ENCODE data around the gene ARHGDIB.

Gene ARHGDIB

GRCh38 chr12:14953752-14954151, 7.6 kb downstream of the ARHGDIB start:
- H3K36me3 Mint-ChIP-seq = peaks cover 95% of the 10 kb centered on the region
- DNase-seq (ENCODE audit: low spot score in 2 of 2) (no peak), ATAC-seq (no peak)

DNA sequence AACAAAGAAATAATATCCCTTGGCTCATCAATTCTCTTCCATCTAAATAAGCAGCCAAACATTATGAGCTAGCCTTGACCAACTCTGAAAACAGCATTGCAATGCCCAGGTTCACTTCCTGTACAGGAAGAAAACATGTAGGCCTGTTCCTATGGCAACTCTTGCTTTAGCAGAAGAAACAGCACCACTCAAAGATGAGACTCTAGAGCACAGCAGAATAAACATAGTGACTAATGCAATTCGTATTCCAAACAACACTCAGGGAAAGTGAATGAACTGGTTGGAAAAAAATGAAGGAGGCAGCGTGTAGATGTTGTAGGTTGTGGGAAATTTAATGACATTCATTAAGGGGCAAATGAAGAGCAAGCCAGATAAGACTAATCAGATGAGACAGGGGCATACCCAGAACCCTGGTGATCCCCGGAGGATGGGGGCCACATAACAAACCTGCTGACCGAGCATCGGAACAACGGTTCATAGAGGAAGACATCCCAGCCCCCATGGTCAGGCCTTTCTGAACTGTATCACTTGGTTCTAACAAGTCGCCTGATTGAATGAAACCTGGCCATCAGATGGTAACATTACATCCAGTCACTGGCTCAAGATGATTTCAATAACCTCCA, 9.0 kb downstream of the ARHGDIB start:
- H3K4me1 Mint-ChIP-seq = peaks cover 77% of the 10 kb centered on the region
- H3K4me3 Mint-ChIP-seq = peak overlapping the region; percentile 66
- DNase-seq (ENCODE audit: low spot score in 2 of 2) = no peak
- ATAC-seq = peak; percentile 82
- H3K9me3 Mint-ChIP-seq = no peaks in the 10 kb centered on the region
- peaks cover 95% of the 10 kb centered on the region for H3K36me3 Mint-ChIP-seq
- H3K27ac Mint-ChIP-seq = peak overlapping the region; percentile 96

More at GRCh38 chr12:14953752-14954151, 7.6 kb downstream of the ARHGDIB start:
- H3K9me3 Mint-ChIP-seq = no peaks in the 10 kb centered on the region
- H3K4me3 Mint-ChIP-seq = peak overlapping the region; percentile 66
- peak overlapping the region; percentile 96 for H3K27ac Mint-ChIP-seq
- H3K4me1 Mint-ChIP-seq = peaks cover 78% of the 10 kb centered on the region

DNA sequence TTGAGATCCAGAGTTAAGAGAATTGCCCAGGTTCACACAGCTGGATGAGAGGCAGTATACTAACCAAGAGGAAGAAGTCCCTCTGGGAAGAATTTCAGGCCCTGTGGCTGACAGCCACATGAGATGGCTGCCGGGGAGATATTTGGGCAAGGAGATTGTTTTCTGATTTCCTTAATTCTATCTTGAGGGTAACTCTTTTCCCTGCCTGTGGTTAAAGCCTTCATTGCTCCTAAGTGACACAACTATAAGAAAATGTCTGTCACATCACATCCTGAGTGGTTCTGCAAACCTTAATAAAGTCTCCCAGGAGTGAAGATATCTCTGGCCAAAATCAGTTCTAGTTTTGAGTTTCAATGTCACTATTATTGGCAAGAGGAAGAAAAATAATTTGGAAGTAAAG, 9.6 kb downstream of the ARHGDIB start:
- H3K36me3 Mint-ChIP-seq = peaks cover 95% of the 10 kb centered on the region

GRCh38 chr12:14950982-14951746, 10.2 kb downstream of the ARHGDIB start:
- H3K4me1 Mint-ChIP-seq = peaks cover 78% of the 10 kb centered on the region
- H3K36me3 Mint-ChIP-seq = peaks cover 96% of the 10 kb centered on the region
- H3K4me3 Mint-ChIP-seq = peak overlapping the region; percentile 66
- ATAC-seq (no peak), DNase-seq (ENCODE audit: low spot score in 2 of 2) (no peak)
- H3K27ac Mint-ChIP-seq = peak overlapping the region; percentile 96
- no peaks in the 10 kb centered on the region for H3K9me3 Mint-ChIP-seq

More for the DNA sequence above, 9.6 kb downstream of the ARHGDIB start:
- ATAC-seq = no peak
- H3K27ac Mint-ChIP-seq = peak overlapping the region; percentile 96
- peak overlapping the region; percentile 66 for H3K4me3 Mint-ChIP-seq
- H3K9me3 Mint-ChIP-seq = no peaks in the 10 kb centered on the region
- H3K4me1 Mint-ChIP-seq = peaks cover 76% of the 10 kb centered on the region
- no peak for DNase-seq (ENCODE audit: low spot score in 2 of 2)

DNA sequence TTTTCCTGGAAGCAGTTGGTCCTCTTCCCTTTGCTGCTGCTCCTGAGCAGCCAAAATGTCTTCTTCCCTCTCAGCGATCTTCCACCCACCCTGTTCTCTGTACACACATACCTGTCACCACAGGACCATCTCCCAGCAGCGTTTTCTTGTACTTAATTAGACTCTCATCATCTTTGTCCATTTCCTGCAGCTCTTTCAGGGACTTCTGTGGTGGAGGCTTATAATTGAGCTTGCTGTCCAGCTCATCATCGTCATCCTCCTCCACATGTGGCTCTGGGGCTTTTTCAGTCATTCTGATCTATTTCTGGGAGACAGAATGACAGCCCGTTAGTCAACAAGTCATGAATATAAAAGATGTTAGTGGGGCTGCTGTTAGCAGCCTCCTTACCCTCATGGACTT, 11.0 kb downstream of the ARHGDIB start:
- peak; percentile 70 for ATAC-seq
- Mint-ChIP-seq H3K4me1 (peaks cover 81% of the 10 kb centered on the region), H3K4me3 (peak overlapping the region; percentile 66), H3K27ac (peak overlapping the region; percentile 96), H3K36me3 (peaks cover 96% of the 10 kb centered on the region), H3K9me3 (no peaks in the 10 kb centered on the region)
- no peak for DNase-seq (ENCODE audit: low spot score in 2 of 2)

DNA sequence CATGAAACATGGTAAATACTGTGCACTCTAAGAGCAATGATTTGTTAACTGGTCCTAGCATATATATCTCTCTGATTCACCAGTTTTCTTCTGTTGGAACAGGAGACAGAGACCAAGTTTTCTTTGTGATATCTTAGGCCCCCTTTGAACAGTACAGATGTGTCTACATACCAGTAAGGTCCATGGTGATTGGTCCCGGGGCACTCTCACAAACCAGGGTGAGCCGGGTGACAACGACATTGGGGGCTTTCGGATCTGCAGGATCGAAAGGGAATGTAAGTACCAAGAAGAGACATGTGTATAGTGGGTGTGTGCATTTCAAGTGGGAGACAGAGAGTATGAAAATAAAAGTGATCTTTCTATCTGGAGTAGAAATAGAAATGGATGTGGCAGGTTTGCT, 11.8 kb downstream of the ARHGDIB start:
- peak overlapping the region; percentile 66 for H3K4me3 Mint-ChIP-seq
- H3K36me3 Mint-ChIP-seq = peaks cover 99% of the 10 kb centered on the region
- peak; percentile 4 for ATAC-seq
- H3K27ac Mint-ChIP-seq = peak overlapping the region; percentile 96
- DNase-seq (ENCODE audit: low spot score in 2 of 2) = no peak
- H3K9me3 Mint-ChIP-seq = no peaks in the 10 kb centered on the region
- peaks cover 81% of the 10 kb centered on the region for H3K4me1 Mint-ChIP-seq

- peak overlapping the region; percentile 66 for H3K4me3 Mint-ChIP-seq
- ATAC-seq (peak; percentile 89), DNase-seq (ENCODE audit: low spot score in 2 of 2) (no peak)
- H3K4me1 Mint-ChIP-seq = peaks cover 71% of the 10 kb centered on the region
- H3K9me3 Mint-ChIP-seq = no peaks in the 10 kb centered on the region
- peaks cover 99% of the 10 kb centered on the region for H3K36me3 Mint-ChIP-seq
- H3K27ac Mint-ChIP-seq = peak overlapping the region; percentile 96
These were observed 12.7 kb downstream of the ARHGDIB start for GRCh38 chr12:14948672-14949071.

DNA sequence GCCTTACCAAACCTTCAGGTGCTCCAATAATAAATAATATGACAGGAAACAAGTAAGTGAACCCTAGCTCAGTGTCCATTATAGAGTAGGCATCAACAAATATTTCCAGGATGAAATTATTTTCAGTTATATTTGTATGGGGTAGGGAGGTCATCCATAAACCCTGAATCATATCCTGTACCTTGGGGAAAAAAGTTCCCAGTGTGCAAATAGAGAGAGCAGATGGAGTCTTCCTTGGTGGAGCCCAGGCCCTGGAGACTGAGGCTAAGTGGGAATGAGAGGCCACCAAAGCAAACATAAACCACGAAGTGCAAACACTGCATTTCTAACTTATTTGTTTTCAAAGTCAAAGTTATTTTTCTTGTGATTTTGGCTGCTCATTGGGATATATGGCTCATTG, 14.5 kb downstream of the ARHGDIB start:
- no peaks in the 10 kb centered on the region for H3K9me3 Mint-ChIP-seq
- peaks cover 53% of the 10 kb centered on the region for H3K4me1 Mint-ChIP-seq
- DNase-seq (ENCODE audit: low spot score in 2 of 2) (no peak), ATAC-seq (no peak)
- peak overlapping the region; percentile 96 for H3K27ac Mint-ChIP-seq
- H3K36me3 Mint-ChIP-seq = peaks cover 99% of the 10 kb centered on the region
- peak overlapping the region; percentile 66 for H3K4me3 Mint-ChIP-seq

- Mint-ChIP-seq H3K36me3 (peaks cover 99% of the 10 kb centered on the region), H3K9me3 (no peaks in the 10 kb centered on the region), H3K4me1 (peaks cover 46% of the 10 kb centered on the region), H3K27ac (peak overlapping the region; percentile 96), H3K4me3 (peak overlapping the region; percentile 66)
- ATAC-seq (no peak), DNase-seq (ENCODE audit: low spot score in 2 of 2) (no peak)
These were observed 15.2 kb downstream of the ARHGDIB start for GRCh38 chr12:14946162-14946561.

- no peak for ATAC-seq
- no peaks in the 10 kb centered on the region for H3K9me3 Mint-ChIP-seq
- DNase-seq (ENCODE audit: low spot score in 2 of 2) = no peak
- H3K4me3 Mint-ChIP-seq = no peak overlapping the region
- H3K4me1 Mint-ChIP-seq = peaks cover 32% of the 10 kb centered on the region
- peaks cover 98% of the 10 kb centered on the region for H3K36me3 Mint-ChIP-seq
- H3K27ac Mint-ChIP-seq = peak overlapping the region; percentile 8
These were observed 19.0 kb downstream of the ARHGDIB start for GRCh38 chr12:14942196-14942931.

DNA sequence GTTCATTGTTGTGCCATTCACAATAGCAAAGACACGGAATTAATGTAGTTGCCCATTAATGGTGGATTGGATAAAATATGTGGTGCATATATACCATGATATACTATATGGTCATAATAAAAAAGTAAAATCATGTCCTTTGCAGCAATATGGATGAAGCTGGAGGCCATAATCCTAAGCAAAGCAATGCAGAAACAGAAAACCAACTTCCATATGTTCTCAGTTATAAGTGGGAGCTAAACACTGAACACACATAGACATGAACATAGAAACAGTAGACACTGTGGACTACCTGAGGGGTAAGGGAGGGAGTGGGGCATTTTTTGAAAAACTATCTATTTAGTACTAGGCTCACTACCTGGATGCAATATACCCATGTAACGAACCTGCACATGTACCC, 20.0 kb downstream of the ARHGDIB start:
- Mint-ChIP-seq H3K36me3 (peaks cover 97% of the 10 kb centered on the region), H3K4me3 (no peak overlapping the region), H3K9me3 (no peaks in the 10 kb centered on the region), H3K4me1 (peaks cover 31% of the 10 kb centered on the region), H3K27ac (no peak overlapping the region)
- DNase-seq (ENCODE audit: low spot score in 2 of 2) (no peak), ATAC-seq (no peak)

- peak within 1 kb of the TSS; percentile 76 for H3K27ac Mint-ChIP-seq
- peaks cover 25% of the 10 kb centered on the region for H3K4me1 Mint-ChIP-seq
- H3K4me3 Mint-ChIP-seq = no peak within 1 kb of the TSS
- no peaks in the 10 kb centered on the region for H3K9me3 Mint-ChIP-seq
- DNase-seq (ENCODE audit: low spot score in 2 of 2) = no peak
- no peak for ATAC-seq
- peaks cover 82% of the 10 kb centered on the region for H3K36me3 Mint-ChIP-seq
These were observed 23.1 kb downstream of the ARHGDIB start, which contains the start of gene ERP27 for GRCh38 chr12:14938301-14938700. Gene ERP27 (minus strand): TSS chr12:14938537. CDS start chr12:14938508, 29 bp downstream.

DNA sequence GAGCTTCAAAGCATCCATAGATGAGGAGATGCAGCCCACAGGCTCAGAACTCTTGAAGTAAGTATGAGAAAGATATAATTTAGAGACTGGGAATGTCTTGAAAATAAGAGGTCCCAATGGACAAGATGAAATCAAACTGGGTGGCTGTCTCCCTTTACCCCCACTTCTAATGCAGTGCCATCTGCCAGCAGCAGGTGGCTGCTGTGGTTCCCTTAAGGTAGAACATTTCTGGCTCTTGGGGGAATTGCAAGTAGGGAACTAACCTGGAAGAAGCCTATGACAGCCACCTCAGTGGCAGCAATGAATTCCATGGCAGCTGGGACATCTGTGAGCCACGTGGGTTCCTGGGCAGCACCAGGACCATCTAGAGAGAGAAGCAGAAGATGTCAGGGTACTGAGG, 23.7 kb downstream of the ARHGDIB start:
- Mint-ChIP-seq H3K27ac (peak overlapping the region; percentile 76), H3K9me3 (no peaks in the 10 kb centered on the region), H3K36me3 (peaks cover 76% of the 10 kb centered on the region), H3K4me3 (no peak overlapping the region), H3K4me1 (peaks cover 30% of the 10 kb centered on the region)
- peak; percentile 65 for ATAC-seq
- no peak for DNase-seq (ENCODE audit: low spot score in 2 of 2)

DNA sequence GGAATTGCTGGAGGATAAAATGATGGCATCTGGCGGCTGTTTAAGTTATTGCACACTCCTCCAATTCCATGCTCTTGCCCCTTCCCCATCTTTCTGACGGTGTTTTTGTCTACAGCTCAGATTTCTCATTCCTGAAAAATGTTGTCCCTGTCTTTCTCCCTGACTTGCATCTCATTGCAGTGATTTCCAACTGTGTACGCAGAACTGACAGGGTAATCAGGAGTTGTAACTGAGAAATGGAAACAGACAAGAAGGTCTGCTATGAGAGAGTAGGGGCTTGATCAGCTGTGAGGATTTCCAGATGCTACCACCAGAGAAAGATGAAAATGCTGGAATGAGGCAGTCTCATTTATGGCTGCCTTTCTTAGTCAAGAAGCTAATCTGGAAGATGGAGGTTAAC, 24.4 kb downstream of the ARHGDIB start:
- no peak overlapping the region for H3K4me3 Mint-ChIP-seq
- H3K36me3 Mint-ChIP-seq = peaks cover 75% of the 10 kb centered on the region
- H3K9me3 Mint-ChIP-seq = no peaks in the 10 kb centered on the region
- peaks cover 30% of the 10 kb centered on the region for H3K4me1 Mint-ChIP-seq
- H3K27ac Mint-ChIP-seq = peak overlapping the region; percentile 76
- ATAC-seq (no peak), DNase-seq (ENCODE audit: low spot score in 2 of 2) (no peak)

- Mint-ChIP-seq H3K36me3 (peaks cover 69% of the 10 kb centered on the region), H3K4me3 (no peak overlapping the region), H3K27ac (peak overlapping the region; percentile 52), H3K9me3 (no peaks in the 10 kb centered on the region), H3K4me1 (peaks cover 30% of the 10 kb centered on the region)
- DNase-seq (ENCODE audit: low spot score in 2 of 2) = no peak
- no peak for ATAC-seq
These were observed 25.1 kb downstream of the ARHGDIB start for GRCh38 chr12:14936224-14936861.
